NCI-H2107 (cell line): ENCODE data around the gene HSPB7.
"Not testable (repeated sequence)": the region's sequence is repeated elsewhere in the genome, so short reads cannot be mapped to it uniquely, and the experiment has no call there.

ENCODE experiments used
- DNase-seq: peaks from one replicate; lab custom pipeline; 2025; lab: John Stamatoyannopoulos, UW

The HSPB7 gene

GRCh38 chr1:16050328-16050727 lies 32.5 kb upstream of the HSPB7 start:
- DNase-seq: no peak

GRCh38 chr1:16048573-16049189 lies 30.8 kb upstream of the HSPB7 start:
- DNase-seq: no peak

GRCh38 chr1:16047791-16048475 lies 30.1 kb upstream of the HSPB7 start:
- no peak for DNase-seq

GRCh38 chr1:16046842-16047241 lies 29.0 kb upstream of the HSPB7 start:
- DNase-seq: no peak

GRCh38 chr1:16043950-16044349 lies 26.1 kb upstream of the HSPB7 start:
- no peak for DNase-seq

GRCh38 chr1:16043521-16043920 lies 25.7 kb upstream of the HSPB7 start, which contains the start of gene CLCNKB:
Gene CLCNKB (plus strand): TSS chr1:16043782. CDS start chr1:16044493, 711 bp downstream.
- DNase-seq: no peak

GRCh38 chr1:16042654-16043053 lies 24.8 kb upstream of the HSPB7 start:
- DNase-seq: not testable (repeated sequence)

GRCh38 chr1:16042096-16042495 lies 24.3 kb upstream of the HSPB7 start:
- no peak for DNase-seq

GRCh38 chr1:16041200-16041599 lies 23.4 kb upstream of the HSPB7 start:
- DNase-seq: no peak

- not testable (repeated sequence) for DNase-seq
Observed at GRCh38 chr1:16039871-16040270, 22.0 kb upstream of the HSPB7 start.

GRCh38 chr1:16038620-16038912 lies 20.7 kb upstream of the HSPB7 start:
- DNase-seq: no peak

- DNase-seq: not testable (repeated sequence)
Observed at GRCh38 chr1:16036461-16036860, 18.6 kb upstream of the HSPB7 start.

- DNase-seq: not testable (repeated sequence)
Observed at GRCh38 chr1:16033103-16033632, 15.3 kb upstream of the HSPB7 start.

- DNase-seq: no peak
Observed at GRCh38 chr1:16032388-16033102, 14.7 kb upstream of the HSPB7 start.

- no peak for DNase-seq
Observed at GRCh38 chr1:16031551-16031950, 13.7 kb upstream of the HSPB7 start.

GRCh38 chr1:16029288-16029687 lies 11.4 kb upstream of the HSPB7 start:
- DNase-seq: no peak

- not testable (repeated sequence) for DNase-seq
Observed at GRCh38 chr1:16029003-16029268, 11.1 kb upstream of the HSPB7 start.

- no peak for DNase-seq
Observed at GRCh38 chr1:16028237-16029002, 10.6 kb upstream of the HSPB7 start.

- DNase-seq: no peak
Observed at GRCh38 chr1:16026723-16027484, 9.1 kb upstream of the HSPB7 start.

- DNase-seq: not testable (repeated sequence)
Observed at GRCh38 chr1:16026302-16026701, 8.5 kb upstream of the HSPB7 start.

GRCh38 chr1:16023050-16023653 lies 5.3 kb upstream of the HSPB7 start:
- no peak for DNase-seq
